OCI-M2 (cell line): ENCODE measurements around the gene KRTAP10-10.
"Not testable (repeated sequence)": the region's sequence is repeated elsewhere in the genome, so short reads cannot be mapped to it uniquely, and the experiment has no call there.

ENCODE experiments used
- DNase-seq: peaks from one replicate; lab custom pipeline; 2025; ENCODE audit not compliant: unreplicated experiment; lab: John Stamatoyannopoulos, UW

KRTAP10-10 gene

DNA sequence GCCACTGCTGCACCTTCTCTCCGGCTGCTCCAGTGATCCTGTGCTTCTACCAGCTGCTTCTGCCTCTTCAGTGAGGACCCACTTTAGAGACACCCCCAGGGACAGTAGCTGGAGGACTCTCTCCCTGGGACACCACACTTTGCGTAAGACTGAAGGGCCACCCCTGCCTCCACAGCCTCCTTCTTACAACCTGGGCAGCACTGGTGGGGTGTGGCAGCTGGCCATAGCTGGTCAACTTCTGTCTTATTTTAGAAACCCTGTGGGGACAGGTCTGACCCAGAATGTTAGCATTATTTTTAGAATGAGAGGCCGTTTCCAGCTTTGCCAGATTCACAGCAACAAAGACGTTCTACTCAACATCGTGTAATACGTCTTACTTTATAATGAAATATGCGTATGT is 11.4 kb upstream of the KRTAP10-10 start:
- no peak for DNase-seq

DNA sequence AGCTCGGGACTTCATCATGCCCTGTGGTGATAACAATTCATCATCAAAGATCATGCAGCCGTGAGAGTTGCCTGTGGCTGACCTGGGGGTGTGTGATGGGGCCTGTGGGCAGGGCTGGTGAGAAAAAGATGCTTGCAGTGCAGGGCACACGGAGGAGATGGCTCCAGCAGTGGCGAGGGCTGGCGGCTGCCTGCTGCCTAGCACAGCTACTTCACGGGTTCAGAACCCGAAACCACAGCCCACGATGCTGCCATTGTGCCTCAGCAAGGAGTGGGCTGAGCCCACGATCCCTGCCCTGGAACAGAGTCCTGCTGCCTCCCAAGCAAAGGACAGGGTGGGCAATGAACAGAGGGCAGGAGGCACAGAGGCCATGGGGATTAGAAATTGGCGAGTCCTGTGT is 10.9 kb upstream of the KRTAP10-10 start:
- DNase-seq, result no peak

DNA sequence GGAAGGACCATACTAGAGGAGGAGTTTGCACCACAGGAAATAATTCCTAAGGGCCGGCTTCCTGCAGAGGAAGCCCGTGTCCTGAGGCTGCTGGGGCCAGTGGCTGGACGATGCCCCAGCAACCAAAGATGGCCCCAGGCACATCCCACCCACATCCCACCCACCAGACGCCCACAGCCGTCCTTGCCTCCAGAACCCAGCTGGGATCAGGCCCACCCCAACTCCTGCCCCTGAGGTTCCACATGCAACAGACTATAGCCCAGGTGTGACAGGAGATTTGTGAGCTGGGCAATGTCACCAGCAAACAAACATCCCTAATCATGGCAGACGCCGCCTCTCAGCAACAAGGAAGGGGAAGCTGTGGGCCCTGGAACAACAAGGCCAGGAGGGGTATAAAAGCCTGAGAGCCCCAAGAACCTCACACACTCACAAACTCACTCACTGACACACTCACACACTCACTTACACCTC is 10.4 kb upstream of the KRTAP10-10 start, which contains the start of gene KRTAP10-9:
Gene KRTAP10-9, plus strand, starts transcription at position 421 of the 471 bp plus-strand sequence. CDS start 79 bp downstream, outside the sequence.
- no peak for DNase-seq

DNA sequence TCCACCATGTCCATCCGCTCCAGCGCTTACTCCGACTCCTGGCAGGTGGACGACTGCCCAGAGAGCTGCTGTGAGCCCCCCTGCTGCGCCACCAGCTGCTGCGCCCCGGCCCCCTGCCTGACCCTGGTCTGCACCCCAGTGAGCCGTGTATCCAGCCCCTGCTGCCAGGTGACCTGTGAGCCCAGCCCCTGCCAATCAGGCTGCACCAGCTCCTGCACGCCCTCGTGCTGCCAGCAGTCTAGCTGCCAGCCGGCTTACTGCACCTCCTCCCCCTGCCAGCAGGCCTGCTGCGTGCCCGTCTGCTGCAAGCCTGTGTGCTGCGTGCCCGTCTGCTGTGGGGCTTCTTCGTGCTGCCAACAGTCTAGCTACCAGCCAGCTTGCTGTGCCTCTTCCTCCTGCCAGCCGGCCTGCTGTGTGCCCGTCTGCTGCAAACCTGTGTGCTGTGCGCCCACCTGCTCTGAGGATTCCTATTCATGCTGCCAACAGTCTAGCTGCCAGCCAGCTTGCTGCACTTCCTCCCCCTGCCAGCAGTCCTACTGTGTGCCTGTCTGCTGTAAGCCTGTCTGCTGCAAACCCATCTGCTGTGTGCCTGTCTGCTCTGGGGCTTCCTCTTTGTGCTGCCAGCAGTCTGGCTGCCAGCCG is 9.9 kb upstream of the KRTAP10-10 start:
- not testable (repeated sequence) for DNase-seq

DNA sequence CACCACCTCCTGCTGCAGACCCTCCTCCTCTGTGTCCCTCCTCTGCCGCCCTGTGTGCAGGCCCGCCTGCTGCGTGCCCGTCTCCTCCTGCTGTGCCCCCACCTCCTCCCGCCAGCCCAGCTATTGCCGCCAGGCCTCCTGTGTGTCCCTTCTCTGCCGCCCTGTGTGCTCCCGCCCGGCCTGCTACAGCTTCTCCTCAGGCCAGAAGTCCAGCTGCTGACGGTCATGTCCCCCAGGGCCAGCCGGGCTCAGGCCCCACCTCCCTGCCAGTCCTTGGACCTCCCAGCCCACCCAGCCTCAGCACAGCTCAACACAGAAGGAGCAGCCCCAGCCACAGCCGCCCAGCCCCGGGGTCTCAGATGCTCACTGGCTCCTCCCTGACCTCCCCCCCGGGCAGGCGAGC is 9.3 kb upstream of the KRTAP10-10 start:
- DNase-seq, result not testable (repeated sequence)

DNA sequence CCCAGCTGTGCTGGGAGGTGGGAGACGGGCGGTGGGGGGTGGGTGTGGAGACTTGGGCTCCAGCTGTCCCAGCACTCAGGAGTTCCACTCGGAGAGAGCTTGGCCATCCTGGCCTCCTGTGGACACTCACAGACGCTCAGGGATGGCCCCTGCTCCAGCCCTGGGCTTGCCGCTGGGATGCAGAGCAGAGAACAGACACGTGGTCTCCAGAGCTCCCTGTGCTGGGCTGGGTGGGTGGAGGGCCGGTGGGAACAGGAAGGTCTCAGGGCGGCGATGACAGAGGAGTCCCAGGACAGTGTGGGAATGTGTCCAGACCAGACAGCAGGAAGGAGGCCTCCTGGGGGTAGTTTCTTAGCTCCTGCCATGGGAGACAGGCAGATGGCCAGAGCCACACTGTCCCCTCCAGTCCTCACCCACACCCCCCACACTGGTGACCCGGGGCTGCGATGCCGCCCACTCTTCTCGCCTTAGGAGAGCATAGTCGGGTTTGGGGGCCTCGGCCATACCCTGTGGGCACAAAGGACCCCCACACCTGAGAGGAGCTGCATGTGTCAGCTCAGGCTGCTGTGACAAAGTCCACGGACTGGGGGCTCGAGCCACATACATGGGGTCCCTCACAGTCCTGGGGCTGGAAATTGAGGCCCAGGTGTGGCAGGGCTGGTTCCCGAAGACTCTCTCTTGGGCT is 8.3 kb upstream of the KRTAP10-10 start:
- no peak for DNase-seq

DNA sequence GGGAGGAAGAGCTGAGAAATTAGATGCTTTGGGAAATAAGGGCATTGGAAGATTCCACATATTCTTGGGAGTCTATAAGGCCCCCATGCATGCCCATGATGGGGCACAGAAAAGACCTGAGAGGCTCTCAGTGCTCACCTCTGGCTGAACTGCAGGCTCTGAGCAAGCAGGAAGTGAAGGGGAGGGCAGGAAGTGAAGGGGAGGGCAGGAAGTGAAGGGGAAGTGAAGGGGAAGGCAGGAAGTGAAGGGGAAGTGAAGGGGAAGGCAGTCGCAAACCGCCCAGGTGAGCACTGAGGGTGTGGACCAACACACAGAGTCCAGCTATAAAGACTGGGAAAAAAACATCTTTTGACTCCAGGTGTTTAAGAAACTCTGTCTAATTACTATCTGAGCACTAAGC is 6.7 kb upstream of the KRTAP10-10 start:
- no peak for DNase-seq

DNA sequence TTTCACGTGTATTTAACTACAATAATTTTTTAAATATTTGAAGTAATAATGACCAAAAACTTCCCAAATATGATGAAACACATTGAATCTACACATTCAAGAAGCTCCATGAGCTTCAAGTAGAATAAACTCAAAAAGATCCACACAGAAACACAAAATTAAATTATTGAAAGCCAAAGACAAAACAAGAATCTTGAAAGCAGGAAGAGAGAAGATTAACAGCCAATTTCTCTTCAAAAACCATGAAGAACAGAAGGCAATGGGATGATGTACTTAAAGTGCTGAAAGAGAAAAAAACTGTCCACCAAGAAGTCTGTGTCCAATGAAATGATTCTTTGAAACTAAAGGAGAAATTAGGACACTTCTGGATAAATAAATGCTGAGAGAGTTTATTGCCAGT is 5.1 kb upstream of the KRTAP10-10 start:
- no peak for DNase-seq

DNA sequence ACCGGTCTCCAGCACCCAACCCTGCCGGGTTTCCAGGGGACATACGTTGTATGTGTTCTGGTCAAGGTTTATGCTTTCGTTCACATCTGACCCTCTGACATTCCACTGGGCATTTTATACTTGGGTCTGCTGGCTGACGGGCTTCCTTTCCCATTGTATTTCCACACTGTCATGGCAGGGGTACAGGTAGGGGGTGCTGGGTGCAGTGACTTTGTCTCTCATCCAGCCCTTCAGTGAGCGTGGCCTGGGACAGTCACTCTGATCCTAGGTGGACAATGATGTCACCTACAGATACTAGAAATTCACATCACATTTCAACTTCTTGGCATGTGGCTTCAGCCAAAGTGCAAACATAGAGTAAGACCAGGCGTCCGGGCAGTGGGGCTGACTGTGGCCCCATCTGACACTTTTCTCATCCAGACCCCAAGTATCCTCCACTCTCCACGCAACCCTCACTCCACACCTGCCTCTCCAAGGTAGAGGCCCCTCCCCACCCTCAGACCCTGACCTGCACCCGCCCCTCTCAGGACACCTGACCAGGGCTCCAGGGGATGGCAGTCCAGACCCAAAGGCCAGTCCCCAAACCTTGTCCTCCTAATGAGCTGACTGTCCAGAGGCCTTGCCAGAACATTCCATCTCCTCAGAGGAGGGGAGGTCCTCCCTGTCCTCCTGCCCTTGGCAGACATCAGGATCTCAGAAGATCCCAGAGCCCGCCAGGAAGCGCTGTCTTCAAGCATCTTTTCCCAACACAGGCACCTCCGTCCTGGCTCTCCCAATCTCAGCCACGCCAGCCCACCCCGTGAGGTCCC is 743 bp upstream of the KRTAP10-10 start:
- DNase-seq, result no peak

DNA sequence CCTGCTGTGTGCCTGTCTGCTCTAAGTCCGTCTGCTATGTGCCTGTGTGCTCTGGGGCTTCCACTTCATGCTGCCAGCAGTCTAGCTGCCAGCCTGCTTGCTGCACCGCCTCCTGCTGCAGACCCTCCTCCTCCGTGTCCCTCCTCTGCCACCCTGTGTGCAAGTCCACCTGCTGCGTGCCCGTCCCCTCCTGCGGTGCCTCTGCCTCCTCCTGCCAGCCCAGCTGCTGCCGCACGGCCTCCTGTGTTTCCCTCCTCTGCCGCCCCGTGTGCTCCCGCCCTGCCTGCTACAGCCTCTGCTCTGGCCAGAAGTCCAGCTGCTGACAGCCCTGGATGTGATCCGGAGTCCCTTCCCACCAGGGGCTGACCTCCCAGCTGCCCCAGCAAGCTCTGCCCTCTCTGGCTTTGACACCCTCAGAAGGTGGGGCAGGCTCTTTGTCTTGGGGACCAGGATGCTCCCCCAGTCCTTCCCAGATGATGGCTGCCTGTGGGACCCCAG is 744 bp downstream of the KRTAP10-10 start:
- DNase-seq, result not testable (repeated sequence)

DNA sequence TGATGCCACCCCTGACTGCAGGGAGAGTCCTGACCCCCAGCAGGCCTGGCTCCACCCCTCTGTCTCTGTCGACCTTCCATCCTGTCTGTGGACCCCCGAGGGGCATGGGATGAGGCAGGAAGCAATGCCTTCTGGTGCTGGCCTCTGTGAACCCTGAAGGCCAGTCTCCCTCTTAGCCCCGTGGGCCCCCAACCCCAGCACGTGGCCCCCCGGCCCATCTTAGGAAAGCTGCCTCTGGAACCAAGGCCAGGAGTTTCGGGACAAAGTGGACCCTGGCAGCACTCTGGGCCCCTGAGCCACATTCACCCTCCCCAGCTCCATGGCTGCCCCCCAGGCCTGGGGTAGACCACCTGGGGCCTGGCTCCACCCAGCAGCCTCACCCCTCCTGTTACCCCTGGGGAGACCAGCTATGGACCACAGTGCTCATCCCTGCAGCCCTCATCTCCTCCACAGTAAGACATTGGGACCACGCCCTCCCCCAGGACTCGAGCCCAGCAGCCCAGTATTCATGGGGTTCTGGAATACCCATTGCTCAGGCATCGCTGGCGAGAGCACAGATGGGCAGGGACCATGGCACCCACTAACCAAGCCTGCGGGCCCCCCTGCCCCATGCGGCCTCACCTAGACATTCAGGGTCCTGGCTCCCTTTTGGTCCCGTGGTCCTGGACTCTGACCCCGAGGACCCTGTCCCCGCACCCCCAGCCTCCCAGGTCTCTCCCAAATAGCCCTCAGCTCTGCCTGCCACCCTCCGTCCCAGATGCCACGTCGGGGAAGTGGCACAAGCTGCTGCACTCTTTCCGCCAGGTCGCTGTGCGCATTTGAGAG is 1.6 kb downstream of the KRTAP10-10 start:
- DNase-seq, result not testable (repeated sequence)

DNA sequence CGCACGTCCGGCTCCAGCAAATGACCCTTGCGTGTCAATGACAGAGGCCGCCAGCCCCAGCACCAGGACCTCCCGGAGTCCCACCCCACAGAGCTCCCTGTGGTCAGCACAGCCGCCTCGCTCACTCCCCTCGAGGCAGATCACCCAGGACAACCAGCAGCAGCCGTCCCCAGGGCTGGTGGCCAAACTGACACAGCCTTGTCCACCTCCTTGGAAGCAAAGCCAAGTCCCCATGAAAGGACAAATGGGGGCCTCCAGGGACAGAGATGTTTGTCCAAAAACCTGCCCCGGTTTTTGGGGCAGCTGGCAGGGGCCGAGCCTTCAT is 2.1 kb downstream of the KRTAP10-10 start:
- DNase-seq, result no peak

DNA sequence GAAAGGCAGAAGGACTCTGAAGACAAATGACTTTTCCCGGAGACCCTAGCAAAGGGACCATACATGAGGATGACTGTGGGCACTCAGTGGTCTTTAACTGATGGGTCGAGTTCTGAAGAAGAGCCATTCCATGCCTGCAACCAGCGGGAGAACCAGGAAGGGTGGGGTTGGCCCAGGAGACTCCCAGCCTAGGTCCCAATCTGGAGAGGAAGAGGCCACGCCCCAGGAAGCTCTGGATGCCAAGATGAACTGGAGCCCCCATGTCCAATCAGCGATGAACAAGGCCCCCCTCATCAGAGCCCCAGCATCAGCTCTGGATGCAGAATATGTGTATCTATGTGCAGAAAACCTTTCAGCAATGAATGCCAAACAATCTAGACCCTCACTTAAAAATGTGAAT is 3.6 kb downstream of the KRTAP10-10 start:
- DNase-seq, result no peak

DNA sequence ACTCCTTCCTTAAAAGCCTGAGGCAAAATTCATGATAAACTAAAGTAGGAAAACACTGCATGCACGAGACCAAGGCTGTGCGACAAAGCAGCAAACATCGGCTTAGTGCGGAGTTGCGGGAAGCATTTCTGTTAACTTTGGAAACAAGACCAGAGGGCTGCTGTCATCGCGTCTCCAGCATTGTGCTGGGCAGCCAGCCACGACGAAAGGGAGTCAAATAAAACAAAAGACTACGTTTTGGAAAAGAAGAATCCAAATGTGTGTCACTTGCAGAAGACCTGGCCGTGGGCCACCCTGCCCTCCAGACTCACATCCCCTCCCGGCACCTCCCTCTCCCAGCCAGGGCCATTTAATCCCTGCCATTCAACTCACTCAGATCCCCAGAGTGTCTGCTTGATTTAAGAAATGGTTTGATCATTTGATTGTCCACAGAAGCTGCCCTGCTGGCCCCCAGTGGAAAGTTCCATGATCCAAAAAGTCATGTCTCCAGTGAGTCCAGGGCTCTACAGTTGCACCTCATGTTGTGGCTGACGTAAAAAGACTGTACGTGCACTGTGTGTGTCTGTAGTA is 6.7 kb downstream of the KRTAP10-10 start:
- no peak for DNase-seq

DNA sequence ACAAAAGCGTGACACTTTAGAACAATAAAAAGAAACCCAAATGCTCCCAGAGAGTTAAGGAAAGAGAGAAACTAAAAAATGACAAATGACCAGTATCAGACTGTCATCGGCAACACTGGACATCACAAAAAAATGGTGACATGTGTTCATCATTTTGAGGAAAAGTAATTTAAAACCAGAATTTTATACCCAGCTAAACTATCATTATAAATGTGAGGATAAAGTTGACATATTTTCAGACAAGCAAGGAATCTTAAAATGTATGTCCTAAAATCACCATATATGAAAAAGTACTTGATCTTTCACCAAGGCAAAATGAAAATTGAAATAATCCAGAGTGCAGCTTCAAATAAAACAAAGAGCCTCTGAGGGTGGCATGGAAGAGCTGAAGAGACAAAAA is 7.7 kb downstream of the KRTAP10-10 start:
- DNase-seq, result no peak

DNA sequence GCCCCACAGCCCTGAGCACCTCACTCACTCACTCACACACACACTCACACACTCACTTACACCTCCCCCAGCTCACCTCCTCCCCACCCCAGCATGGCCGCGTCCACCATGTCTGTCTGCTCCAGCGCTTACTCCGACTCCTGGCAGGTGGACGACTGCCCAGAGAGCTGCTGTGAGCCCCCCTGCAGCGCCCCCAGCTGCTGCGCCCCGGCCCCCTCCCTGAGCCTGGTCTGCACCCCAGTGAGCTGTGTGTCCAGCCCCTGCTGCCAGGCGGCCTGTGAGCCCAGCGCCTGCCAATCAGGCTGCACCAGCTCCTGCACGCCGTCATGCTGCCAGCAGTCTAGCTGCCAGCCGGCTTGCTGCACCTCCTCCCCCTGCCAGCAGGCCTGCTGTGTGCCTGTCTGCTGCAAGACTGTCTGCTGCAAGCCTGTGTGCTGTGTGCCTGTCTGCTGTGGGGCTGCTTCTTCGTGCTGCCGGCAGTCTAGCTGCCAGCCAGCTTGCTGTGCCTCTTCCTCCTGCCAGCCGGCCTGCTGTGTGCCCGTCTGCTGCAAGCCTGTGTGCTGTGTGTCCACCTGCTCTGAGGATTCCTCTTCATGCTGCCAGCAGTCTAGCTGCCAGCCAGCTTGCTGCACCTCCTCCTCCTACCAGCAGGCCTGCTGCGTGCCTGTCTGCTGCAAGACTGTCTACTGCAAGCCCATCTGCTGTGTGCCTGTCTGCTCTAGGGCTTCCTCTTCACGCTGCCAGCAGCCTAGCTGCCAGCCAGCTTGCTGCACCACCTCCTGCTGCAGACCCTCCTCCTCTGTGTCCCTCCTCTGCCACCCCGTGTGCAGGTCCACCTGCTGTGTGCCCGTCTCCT is 9.4 kb downstream of the KRTAP10-10 start, which contains the start of gene KRTAP10-11:
Gene KRTAP10-11, plus strand, starts transcription at position 49 of the 856 bp plus-strand sequence. Its CDS starts 45 bp downstream, at position 94.
- not testable (repeated sequence) for DNase-seq

DNA sequence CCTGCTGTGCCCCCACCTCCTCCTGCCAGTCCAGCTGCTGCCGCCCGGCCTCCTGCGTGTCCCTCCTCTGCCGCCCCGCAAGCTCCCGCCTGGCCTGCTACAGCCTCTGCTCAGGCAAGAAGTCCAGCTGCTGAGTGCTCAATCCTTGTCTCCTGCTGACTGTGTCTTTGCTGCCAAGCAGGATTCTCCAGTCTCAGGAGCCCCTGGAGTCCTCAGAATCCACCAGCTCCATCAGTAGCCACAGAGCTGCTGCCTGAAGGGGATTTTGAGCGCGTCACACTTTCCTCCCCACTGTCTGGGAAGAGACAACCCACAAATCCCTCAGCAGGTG is 10.0 kb downstream of the KRTAP10-10 start:
- DNase-seq, result no peak

DNA sequence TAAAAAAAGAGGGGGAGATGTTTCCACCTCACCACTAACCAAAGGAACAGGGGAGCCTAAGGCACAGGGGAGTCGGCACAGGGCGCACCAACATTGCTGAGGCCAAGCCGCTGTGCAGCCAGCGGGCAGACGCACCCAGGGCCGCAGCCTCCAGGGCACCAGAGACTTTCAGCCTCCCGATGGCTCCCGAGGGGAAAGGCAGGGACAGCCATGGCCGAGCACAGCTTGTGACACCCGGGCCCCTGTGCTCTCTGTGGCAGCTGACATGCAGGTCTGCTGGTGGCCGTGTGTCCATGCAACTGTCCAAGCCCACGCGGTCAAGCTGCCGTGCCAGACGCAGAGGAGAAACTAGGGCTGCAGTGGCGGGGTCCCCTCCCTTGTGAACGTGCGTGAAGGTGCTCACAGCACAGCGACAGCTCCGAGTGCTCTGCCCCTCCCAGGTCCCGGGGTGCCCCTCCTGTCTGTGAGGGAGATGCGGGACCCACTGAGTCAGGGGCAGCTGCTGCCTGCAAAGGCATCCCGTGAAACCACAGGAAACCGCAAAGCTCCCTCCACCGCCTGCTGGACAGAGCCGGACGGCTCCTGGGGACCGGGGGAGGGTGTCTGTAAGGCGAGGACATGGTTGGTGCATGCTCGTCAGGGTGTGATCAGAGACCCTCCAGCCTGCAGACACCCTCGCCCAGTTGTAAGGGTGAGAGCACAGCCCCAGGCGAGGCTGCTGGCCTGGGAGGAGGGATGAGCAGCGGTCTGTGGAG is 11.6 kb downstream of the KRTAP10-10 start:
- no peak for DNase-seq
